ENCODE results near the gene MAP4K4. TPM values are rescaled to one million over a fixed set of nuclear protein-coding genes. Genes with fewer than 3 reads are reported as not detected.

MAP4K4 gene
- total RNA-seq, 1 experiment from 2014 or later: 136 TPM

DNA sequence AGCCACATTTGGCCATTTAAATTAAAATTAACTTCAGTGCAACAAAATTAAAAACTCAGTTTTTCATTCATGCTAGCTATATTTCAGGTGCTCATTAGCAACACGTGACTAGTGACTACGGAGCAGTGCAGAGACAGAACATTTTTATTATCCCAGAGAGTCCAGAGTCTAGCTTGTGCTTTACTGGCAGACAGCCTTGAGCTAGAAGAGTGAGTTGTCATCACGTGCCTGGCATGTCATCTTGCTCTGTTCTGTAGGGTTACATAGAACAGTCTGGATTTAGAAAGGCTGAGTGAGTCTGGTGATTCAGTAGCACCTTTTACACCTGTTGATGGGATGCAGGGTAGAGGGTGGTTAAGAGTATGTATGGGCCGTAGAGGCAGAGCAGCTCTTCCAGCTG is 157.4 kb downstream of the MAP4K4 start:
- Mint-ChIP-seq H3K27ac (ENCODE audit: unreplicated experiment) (no peak overlapping the region), H3K9me3 (ENCODE audit: low read depth, unreplicated experiment) (no peaks in the 10 kb centered on the region), H3K36me3 (ENCODE audit: insufficient read depth, unreplicated experiment) (peaks cover 22% of the 10 kb centered on the region), H3K4me3 (ENCODE audit: low read depth, unreplicated experiment) (no peak overlapping the region), H3K27me3 (ENCODE audit: unreplicated experiment) (no peaks in the 10 kb centered on the region), H3K4me1 (ENCODE audit: low read depth, unreplicated experiment) (peaks cover 13% of the 10 kb centered on the region)
- intact Hi-C loops (cut with micrococcal nuclease; ENCODE audit: unreplicated experiment): no loop called here
- CTCF ChIA-PET: interaction anchor here (0.5 to 0.6 kb wide), 2 partner anchors 148 to 384 kb away, joined by 3 to 5 read pairs; no protein-coding TSS in a partner anchor
- DNase-seq: no peak
- no TSS peak for BruUV-seq (replicated peaks)
- TF ChIP-seq, protein P1, sequence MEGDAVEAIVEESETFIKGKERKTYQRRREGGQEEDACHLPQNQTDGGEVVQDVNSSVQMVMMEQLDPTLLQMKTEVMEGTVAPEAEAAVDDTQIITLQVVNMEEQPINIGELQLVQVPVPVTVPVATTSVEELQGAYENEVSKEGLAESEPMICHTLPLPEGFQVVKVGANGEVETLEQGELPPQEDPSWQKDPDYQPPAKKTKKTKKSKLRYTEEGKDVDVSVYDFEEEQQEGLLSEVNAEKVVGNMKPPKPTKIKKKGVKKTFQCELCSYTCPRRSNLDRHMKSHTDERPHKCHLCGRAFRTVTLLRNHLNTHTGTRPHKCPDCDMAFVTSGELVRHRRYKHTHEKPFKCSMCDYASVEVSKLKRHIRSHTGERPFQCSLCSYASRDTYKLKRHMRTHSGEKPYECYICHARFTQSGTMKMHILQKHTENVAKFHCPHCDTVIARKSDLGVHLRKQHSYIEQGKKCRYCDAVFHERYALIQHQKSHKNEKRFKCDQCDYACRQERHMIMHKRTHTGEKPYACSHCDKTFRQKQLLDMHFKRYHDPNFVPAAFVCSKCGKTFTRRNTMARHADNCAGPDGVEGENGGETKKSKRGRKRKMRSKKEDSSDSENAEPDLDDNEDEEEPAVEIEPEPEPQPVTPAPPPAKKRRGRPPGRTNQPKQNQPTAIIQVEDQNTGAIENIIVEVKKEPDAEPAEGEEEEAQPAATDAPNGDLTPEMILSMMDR (IDR thresholded peaks at IDR 0.05; ENCODE audit: unreplicated experiment): no peak

DNA sequence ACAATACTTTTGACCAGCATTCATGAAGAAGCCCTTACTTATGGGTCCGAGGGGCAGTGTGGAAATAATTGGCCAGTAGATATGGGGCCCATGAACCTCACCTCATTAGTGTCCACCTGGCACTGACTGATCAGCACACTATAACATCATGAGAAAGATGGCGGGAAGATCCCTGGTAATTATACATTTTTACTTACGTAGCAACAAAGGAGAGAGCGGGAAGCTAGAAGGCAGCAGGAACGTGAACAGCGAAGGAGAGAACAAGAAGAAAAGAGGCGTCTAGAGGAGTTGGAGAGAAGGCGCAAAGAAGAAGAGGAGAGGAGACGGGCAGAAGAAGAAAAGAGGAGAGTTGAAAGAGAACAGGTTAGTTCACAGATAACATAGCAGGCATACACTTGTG is 158.3 kb downstream of the MAP4K4 start:
- TF ChIP-seq, protein P1 (IDR thresholded peaks at IDR 0.05; ENCODE audit: unreplicated experiment): no peak
- CTCF ChIA-PET: no interaction called here
- peaks cover 13% of the 10 kb centered on the region for H3K4me1 Mint-ChIP-seq (ENCODE audit: low read depth, unreplicated experiment)
- H3K9me3 Mint-ChIP-seq (ENCODE audit: low read depth, unreplicated experiment): no peaks in the 10 kb centered on the region
- BruUV-seq (replicated peaks): no TSS peak
- DNase-seq: no peak
- H3K4me3 Mint-ChIP-seq (ENCODE audit: low read depth, unreplicated experiment): no peak overlapping the region
- intact Hi-C loops (cut with micrococcal nuclease; ENCODE audit: unreplicated experiment): no loop called here
- H3K27me3 Mint-ChIP-seq (ENCODE audit: unreplicated experiment): no peaks in the 10 kb centered on the region
- H3K27ac Mint-ChIP-seq (ENCODE audit: unreplicated experiment): no peak overlapping the region
- peaks cover 26% of the 10 kb centered on the region for H3K36me3 Mint-ChIP-seq (ENCODE audit: insufficient read depth, unreplicated experiment)

DNA sequence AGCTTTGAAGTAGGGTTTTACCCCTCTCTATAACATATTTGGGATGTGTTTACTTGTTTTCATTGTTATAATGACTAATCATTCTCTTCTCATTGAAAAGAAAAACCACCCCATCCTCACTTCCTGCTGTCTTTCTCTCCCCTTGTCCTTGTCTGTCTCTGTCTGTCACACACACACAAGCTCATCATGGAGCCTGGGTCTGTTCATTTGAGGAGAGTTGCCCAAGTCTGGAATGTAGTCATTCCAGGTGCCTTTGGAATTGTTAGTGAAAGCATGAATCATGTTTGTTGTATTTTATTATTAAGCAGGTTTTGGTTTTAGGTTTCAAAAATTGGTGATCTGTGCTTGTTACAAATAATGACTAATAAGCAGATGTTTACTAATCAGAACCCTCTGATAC is 160.7 kb downstream of the MAP4K4 start:
- BruUV-seq (replicated peaks): no TSS peak

DNA sequence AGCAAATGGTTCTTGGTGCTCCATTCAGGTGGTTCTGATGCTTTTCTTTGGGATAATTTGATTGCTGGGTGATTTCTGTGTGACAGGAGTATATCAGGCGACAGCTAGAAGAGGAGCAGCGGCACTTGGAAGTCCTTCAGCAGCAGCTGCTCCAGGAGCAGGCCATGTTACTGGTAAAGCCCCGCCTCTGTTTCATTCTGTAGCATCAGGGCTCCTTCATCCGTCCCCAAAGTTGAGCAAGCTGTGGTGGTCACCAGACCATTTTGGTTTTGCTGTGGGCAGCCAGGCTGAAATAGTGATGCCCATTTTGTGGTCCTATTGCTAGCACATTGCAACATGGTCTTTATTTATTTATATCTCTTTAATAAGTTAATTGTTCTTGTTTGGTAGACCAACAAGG is 161.4 kb downstream of the MAP4K4 start:
- H3K27ac Mint-ChIP-seq (ENCODE audit: unreplicated experiment): no peak overlapping the region
- no peaks in the 10 kb centered on the region for H3K9me3 Mint-ChIP-seq (ENCODE audit: low read depth, unreplicated experiment)
- CTCF ChIA-PET: no interaction called here
- H3K4me3 Mint-ChIP-seq (ENCODE audit: low read depth, unreplicated experiment): no peak overlapping the region
- DNase-seq: no peak
- H3K4me1 Mint-ChIP-seq (ENCODE audit: low read depth, unreplicated experiment): peaks cover 13% of the 10 kb centered on the region
- intact Hi-C loops (cut with micrococcal nuclease; ENCODE audit: unreplicated experiment): no loop called here
- no TSS peak for BruUV-seq (replicated peaks)
- TF ChIP-seq, protein P1 (IDR thresholded peaks at IDR 0.05; ENCODE audit: unreplicated experiment): no peak
- peaks cover 44% of the 10 kb centered on the region for H3K36me3 Mint-ChIP-seq (ENCODE audit: insufficient read depth, unreplicated experiment)
- H3K27me3 Mint-ChIP-seq (ENCODE audit: unreplicated experiment): no peaks in the 10 kb centered on the region

More for the DNA sequence above, 160.7 kb downstream of the MAP4K4 start:
- TF ChIP-seq, protein P1 (IDR thresholded peaks at IDR 0.05; ENCODE audit: unreplicated experiment): no peak
- H3K27ac Mint-ChIP-seq (ENCODE audit: unreplicated experiment): peak overlapping the region; percentile 43
- no peaks in the 10 kb centered on the region for H3K9me3 Mint-ChIP-seq (ENCODE audit: low read depth, unreplicated experiment)
- no peaks in the 10 kb centered on the region for H3K27me3 Mint-ChIP-seq (ENCODE audit: unreplicated experiment)
- peaks cover 13% of the 10 kb centered on the region for H3K4me1 Mint-ChIP-seq (ENCODE audit: low read depth, unreplicated experiment)
- no peak overlapping the region for H3K4me3 Mint-ChIP-seq (ENCODE audit: low read depth, unreplicated experiment)
- no peak for DNase-seq
- CTCF ChIA-PET: no interaction called here
- intact Hi-C loops (cut with micrococcal nuclease; ENCODE audit: unreplicated experiment): no loop called here
- peaks cover 41% of the 10 kb centered on the region for H3K36me3 Mint-ChIP-seq (ENCODE audit: insufficient read depth, unreplicated experiment)

Measured in Calu3 (cell line).